CD14-positive monocyte (primary cell): ENCODE data around the gene TBC1D4. TPM values are rescaled to one million over a fixed set of nuclear protein-coding genes. Genes with fewer than 3 reads are reported as not detected.

Source experiments
- DNase-seq, 3 donors: peaks; one replicate each; pipeline ENCODE4 v3.0.0-alpha.2; 2011 to 2022
- H2AFZ ChIP-seq: 2 replicates; pipeline ENCODE4 v1.6.0; 2012; ENCODE audit warnings: mild to moderate bottlenecking, low read depth, low read length, inconsistent platforms; ENCODE audit not compliant: insufficient read depth, poor library complexity, severe bottlenecking
- H3K27ac ChIP-seq, 2 donors: 1 replicate in 1 of 2; 2 replicates in 1 of 2; pipeline ENCODE4 v1.5.1; 2012 to 2013; ENCODE audit warnings: low read length in 2 of 2, control low read depth in 1 of 2, inconsistent platforms in 1 of 2, low read depth in 1 of 2, mild to moderate bottlenecking in 1 of 2
- H3K27me3 ChIP-seq, 2 donors: one replicate each; pipeline versions ENCODE4 v1.6.0 to v1.6.1; 2011 to 2013; ENCODE audit warnings: low read length in 2 of 2; ENCODE audit not compliant: control insufficient read depth in 2 of 2, insufficient read depth in 2 of 2
- H3K36me3 ChIP-seq, 2 donors: replicated peaks in 1 of 2; 1 replicate in 1 of 2; 2 replicates in 1 of 2; pipeline versions ENCODE4 v1.5.1 to v1.6.1; 2012 to 2013; ENCODE audit warnings: low read length in 2 of 2, control low read depth in 1 of 2, inconsistent platforms in 1 of 2, mild to moderate bottlenecking in 1 of 2; ENCODE audit not compliant: insufficient read depth in 2 of 2, control insufficient read depth in 1 of 2
- H3K4me1 ChIP-seq, 2 donors: 1 replicate in 1 of 2; 2 replicates in 1 of 2; pipeline versions ENCODE4 v1.5.1 to v1.6.1; 2012 to 2013; ENCODE audit warnings: low read length in 2 of 2, control low read depth in 1 of 2, inconsistent platforms in 1 of 2, mild to moderate bottlenecking in 1 of 2, moderate library complexity in 1 of 2; ENCODE audit not compliant: insufficient read depth in 2 of 2, control insufficient read depth in 1 of 2
- H3K4me2 ChIP-seq: replicated peaks from 2 replicates; pipeline ENCODE3; 2012; ENCODE audit warnings: low read length, moderate library complexity, mild to moderate bottlenecking; ENCODE audit not compliant: poor library complexity, severe bottlenecking; ENCODE audit errors: extremely low read depth
- H3K4me3 ChIP-seq, 3 experiments: fragments of 200-600 bp in 1 of 3; sonication (generic) in 1 of 3; replicated peaks in 1 of 3; 1 replicate in 2 of 3; 2 replicates in 1 of 3; pipeline ENCODE4 v1.5.1; 2011 to 2013; ENCODE audit warnings: low read length in 3 of 3, mild to moderate bottlenecking in 3 of 3, control low read depth in 2 of 3, low read depth in 2 of 3, inconsistent platforms in 1 of 3, moderate library complexity in 1 of 3
- H3K79me2 ChIP-seq: 2 replicates; pipeline ENCODE4 v1.6.0; 2012; ENCODE audit warnings: mild to moderate bottlenecking, control low read depth, inconsistent platforms, low read length, moderate library complexity; ENCODE audit not compliant: insufficient read depth
- H3K9ac ChIP-seq: 2 replicates; pipeline ENCODE4 v1.6.0; 2017; ENCODE audit warnings: low read length, mild to moderate bottlenecking; ENCODE audit not compliant: insufficient read depth, poor library complexity, severe bottlenecking
- H3K9me3 ChIP-seq, 2 donors: replicated peaks in 1 of 2; 1 replicate in 1 of 2; 2 replicates in 1 of 2; pipeline versions ENCODE4 v1.5.1 to v1.6.1; 2012 to 2013; ENCODE audit warnings: low read length in 2 of 2, control low read depth in 1 of 2; ENCODE audit not compliant: control insufficient read depth in 1 of 2, insufficient read depth in 1 of 2
- H4K20me1 ChIP-seq: 2 replicates; pipeline ENCODE4 v1.6.0; 2012; ENCODE audit warnings: mild to moderate bottlenecking, low read length, control low read depth, moderate library complexity; ENCODE audit not compliant: insufficient read depth
- H3K27ac Mint-ChIP-seq, 7 donors: one replicate each; pipeline ENCODE4 v1.8.0; 2020; ENCODE audit warnings: mild to moderate bottlenecking in 7 of 7, mixed read lengths in 7 of 7, moderate library complexity in 6 of 7, inconsistent platforms in 2 of 7
- H3K27me3 Mint-ChIP-seq, 3 donors: one replicate each; pipeline ENCODE4 v1.8.0; 2021 to 2022; ENCODE audit warnings: low read depth in 3 of 3, mild to moderate bottlenecking in 3 of 3, mixed read lengths in 3 of 3, moderate library complexity in 3 of 3, inconsistent platforms in 1 of 3
- H3K36me3 Mint-ChIP-seq, 2 donors: one replicate each; pipeline ENCODE4 v1.8.0; 2020; ENCODE audit warnings: mixed read lengths in 2 of 2, inconsistent platforms in 1 of 2, mild to moderate bottlenecking in 1 of 2
- H3K4me1 Mint-ChIP-seq: one replicate; pipeline ENCODE4 v1.8.0; 2020; ENCODE audit warnings: mild to moderate bottlenecking, mixed read lengths
- H3K4me3 Mint-ChIP-seq, 2 donors: one replicate each; pipeline ENCODE4 v1.8.0; 2020; ENCODE audit warnings: mild to moderate bottlenecking in 2 of 2, mixed read lengths in 2 of 2, moderate library complexity in 1 of 2
- H3K9me3 Mint-ChIP-seq, 7 donors: one replicate each; pipeline ENCODE4 v1.8.0; 2020 to 2022; ENCODE audit warnings: mixed read lengths in 7 of 7, mild to moderate bottlenecking in 6 of 7, moderate library complexity in 6 of 7, inconsistent platforms in 2 of 7
- WGBS: methylation state at CpG from one replicate; pipeline ENCODE4 v1.1.5; 2013; ENCODE audit warnings: missing lambda C conversion rate; ENCODE audit not compliant: insufficient coverage; 5-methylcytosine and 5-hydroxymethylcytosine counted together
- intact Hi-C, 2 donors: fragments of 100-400 bp; cut with micrococcal nuclease; formaldehyde crosslinking; loops; one replicate each; pipeline versions ENCODE4 v1.15.0 to v1.15.1; 2023
- polyA plus RNA-seq, 3 donors: library from polyadenylated mRNA; depleted of rRNA in 1 of 3; unstranded in 2 of 3; stranded (reverse) in 1 of 3; fragments of 300-500 nt in 2 of 3; fragments of >200 nt in 1 of 3; fragmentation: Illumina TruSeq in 2 of 3; gene quantifications; 1 replicate in 2 of 3; 2 replicates in 1 of 3; pipeline ENCODE4 v1.2.3, GENCODE V29; 2012 to 2021
- TF ChIP-seq, protein P1 (sequence below): fragments of 200-600 bp; IDR thresholded peaks from one replicate; pipeline ENCODE4 v1.8.0; 2022; ENCODE audit warnings: antibody characterized with exemption, mild to moderate bottlenecking

The TBC1D4 gene
- polyA plus RNA-seq, 3 donors, result 2.0 to 6.7 (median 2.5) TPM

DNA sequence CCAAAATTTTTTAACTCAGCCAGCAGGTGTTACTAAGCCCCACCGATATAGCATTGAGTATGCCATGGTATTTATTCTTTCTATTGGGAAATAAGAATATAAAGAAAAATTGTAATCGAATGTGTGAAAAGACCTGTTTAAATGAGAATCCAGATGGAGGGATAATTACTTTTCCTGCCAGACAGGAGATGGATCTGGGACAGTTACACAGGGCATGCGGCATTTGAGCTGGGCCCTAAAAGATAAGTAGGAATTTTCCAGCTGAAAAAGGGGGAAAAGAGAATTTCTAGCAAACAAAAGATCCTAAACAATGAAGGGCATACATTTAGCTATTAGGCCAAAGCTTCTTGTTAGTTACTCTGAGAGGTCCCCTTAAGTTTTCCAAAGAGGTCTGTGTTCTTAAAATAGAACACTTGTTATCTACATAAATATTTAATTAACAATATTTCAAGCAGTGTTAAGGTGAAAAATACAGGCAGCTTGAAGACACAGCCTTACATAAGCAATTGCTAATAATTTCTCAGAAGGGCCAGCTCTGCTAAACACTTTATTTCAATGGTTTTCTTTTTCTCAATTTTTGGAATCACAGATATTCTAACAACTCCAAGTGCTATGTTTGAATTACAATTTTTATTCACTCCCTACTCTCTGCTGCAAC lies 63.7 kb downstream of the TBC1D4 start:
- H3K4me3 ChIP-seq, result no peak overlapping the region
- no peaks in the 10 kb centered on the region for H4K20me1 ChIP-seq
- intact Hi-C loops, result no loop called here
- H3K4me1 ChIP-seq, result peaks cover 33 to 55% of the 10 kb centered on the region in 2 donors
- H3K79me2 ChIP-seq, result no peaks in the 10 kb centered on the region
- H3K9ac ChIP-seq, result no peak overlapping the region
- peak overlapping the region in 2 of 7 donors; percentile 51 to 58 for H3K27ac Mint-ChIP-seq
- H3K9me3 ChIP-seq, result no peaks in the 10 kb centered on the region
- H3K36me3 Mint-ChIP-seq, result peaks cover 0 to 1% of the 10 kb centered on the region in 2 donors
- no peaks in the 10 kb centered on the region for H3K27me3 Mint-ChIP-seq
- TF ChIP-seq, protein P1, sequence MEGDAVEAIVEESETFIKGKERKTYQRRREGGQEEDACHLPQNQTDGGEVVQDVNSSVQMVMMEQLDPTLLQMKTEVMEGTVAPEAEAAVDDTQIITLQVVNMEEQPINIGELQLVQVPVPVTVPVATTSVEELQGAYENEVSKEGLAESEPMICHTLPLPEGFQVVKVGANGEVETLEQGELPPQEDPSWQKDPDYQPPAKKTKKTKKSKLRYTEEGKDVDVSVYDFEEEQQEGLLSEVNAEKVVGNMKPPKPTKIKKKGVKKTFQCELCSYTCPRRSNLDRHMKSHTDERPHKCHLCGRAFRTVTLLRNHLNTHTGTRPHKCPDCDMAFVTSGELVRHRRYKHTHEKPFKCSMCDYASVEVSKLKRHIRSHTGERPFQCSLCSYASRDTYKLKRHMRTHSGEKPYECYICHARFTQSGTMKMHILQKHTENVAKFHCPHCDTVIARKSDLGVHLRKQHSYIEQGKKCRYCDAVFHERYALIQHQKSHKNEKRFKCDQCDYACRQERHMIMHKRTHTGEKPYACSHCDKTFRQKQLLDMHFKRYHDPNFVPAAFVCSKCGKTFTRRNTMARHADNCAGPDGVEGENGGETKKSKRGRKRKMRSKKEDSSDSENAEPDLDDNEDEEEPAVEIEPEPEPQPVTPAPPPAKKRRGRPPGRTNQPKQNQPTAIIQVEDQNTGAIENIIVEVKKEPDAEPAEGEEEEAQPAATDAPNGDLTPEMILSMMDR, result no peak
- H3K4me3 Mint-ChIP-seq, result no peak overlapping the region
- H3K4me1 Mint-ChIP-seq, result peaks cover 48% of the 10 kb centered on the region
- no peak overlapping the region for H2AFZ ChIP-seq
- no peak for DNase-seq
- no peaks in the 10 kb centered on the region for H3K36me3 ChIP-seq
- WGBS, result 100% methylated on average over 1 of the region's 3 CpGs
- H3K27me3 ChIP-seq, result no peaks in the 10 kb centered on the region
- peak overlapping the region in 1 of 2 donors; percentile 46 for H3K27ac ChIP-seq
- peaks cover 0 to 4% (median 0%) of the 10 kb centered on the region in 7 donors for H3K9me3 Mint-ChIP-seq
- H3K4me2 ChIP-seq, result no peak overlapping the region

DNA sequence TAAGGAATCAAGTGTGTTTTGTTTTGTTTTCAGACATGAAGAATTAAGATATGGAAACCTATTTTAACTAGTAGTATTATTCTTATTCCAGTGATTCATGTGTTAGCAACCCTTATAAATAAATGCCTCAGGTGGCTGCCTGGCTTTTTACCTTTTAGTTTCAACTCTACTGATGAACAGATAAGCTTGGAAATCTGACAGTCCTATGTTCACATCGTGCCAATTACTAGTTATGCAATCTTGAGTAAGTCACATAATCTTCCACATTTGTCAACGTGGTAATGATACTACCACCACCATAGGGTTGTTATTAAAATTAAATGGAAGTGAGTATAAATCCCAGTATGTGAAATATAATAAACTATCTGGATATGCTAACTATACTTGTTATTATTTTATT lies 64.3 kb downstream of the TBC1D4 start:
- peaks cover 0 to 1% of the 10 kb centered on the region in 2 donors for H3K36me3 Mint-ChIP-seq
- peaks cover 48% of the 10 kb centered on the region for H3K4me1 Mint-ChIP-seq
- intact Hi-C loops, result no loop called here
- peaks cover 0 to 4% (median 0%) of the 10 kb centered on the region in 7 donors for H3K9me3 Mint-ChIP-seq
- H3K27me3 Mint-ChIP-seq, result no peaks in the 10 kb centered on the region
- no peaks in the 10 kb centered on the region for H4K20me1 ChIP-seq
- H3K4me2 ChIP-seq, result no peak overlapping the region
- H3K4me1 ChIP-seq, result peaks cover 33 to 55% of the 10 kb centered on the region in 2 donors
- H3K27ac Mint-ChIP-seq, result peak overlapping the region in 3 of 7 donors; percentile 37 to 91 (median 89)
- WGBS, result no CpG with 5 or more reads among the region's 2 CpGs
- H3K4me3 ChIP-seq, result no peak overlapping the region
- DNase-seq, result peak in 1 of 3 donors; percentile 16
- H3K36me3 ChIP-seq, result no peaks in the 10 kb centered on the region
- no peak overlapping the region for H2AFZ ChIP-seq
- H3K4me3 Mint-ChIP-seq, result no peak overlapping the region
- no peaks in the 10 kb centered on the region for H3K9me3 ChIP-seq
- TF ChIP-seq, protein P1, result no peak
- H3K79me2 ChIP-seq, result no peaks in the 10 kb centered on the region
- no peak overlapping the region for H3K9ac ChIP-seq
- H3K27ac ChIP-seq, result peak overlapping the region in 1 of 2 donors; percentile 73
- no peaks in the 10 kb centered on the region for H3K27me3 ChIP-seq
